Stimulated activated CD4-positive, alpha-beta T cell treated with anti-CD3 and anti-CD28 coated beads, Interleukin-4, amount 100 ng/mL, for 24 hours (primary cell): Measurements from ENCODE around the gene LENEP.

Experiments
- DNase-seq: peaks from one replicate; pipeline ENCODE4 v3.0.0-alpha.2; 2020

The LENEP gene

DNA sequence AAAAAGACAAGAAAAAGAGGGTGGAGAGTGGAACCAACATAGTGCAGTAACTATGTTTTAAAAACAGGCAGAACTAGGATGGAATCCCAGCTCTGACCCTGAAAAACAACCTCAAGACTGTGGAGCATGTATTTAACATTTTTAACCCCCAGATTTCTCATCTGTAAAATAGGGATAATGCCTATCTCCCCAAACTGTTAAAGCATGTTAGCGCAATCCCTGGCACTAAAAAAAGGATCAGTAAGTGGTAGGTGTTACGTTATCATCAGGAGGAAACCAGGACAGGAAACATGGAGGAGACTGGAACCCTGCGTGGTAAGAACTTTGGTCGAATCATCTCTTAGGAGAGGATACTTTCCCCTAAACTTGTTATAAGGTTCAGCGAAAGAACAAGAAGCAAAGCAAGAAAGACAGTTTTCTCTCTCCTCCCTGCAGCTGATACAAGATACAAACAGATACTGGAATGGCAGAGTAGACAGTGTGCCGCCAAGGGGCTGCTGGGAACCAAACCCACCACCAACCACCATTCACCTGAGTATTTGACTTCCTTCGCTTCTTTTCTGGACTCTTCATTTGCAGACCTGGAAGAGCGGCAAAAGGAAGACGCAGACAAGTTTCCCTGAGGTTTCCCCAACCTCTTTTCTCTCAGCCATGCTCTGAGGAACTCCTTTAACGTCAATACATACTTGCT, 32.8 kb upstream of the LENEP start:
- no peak for DNase-seq

DNA sequence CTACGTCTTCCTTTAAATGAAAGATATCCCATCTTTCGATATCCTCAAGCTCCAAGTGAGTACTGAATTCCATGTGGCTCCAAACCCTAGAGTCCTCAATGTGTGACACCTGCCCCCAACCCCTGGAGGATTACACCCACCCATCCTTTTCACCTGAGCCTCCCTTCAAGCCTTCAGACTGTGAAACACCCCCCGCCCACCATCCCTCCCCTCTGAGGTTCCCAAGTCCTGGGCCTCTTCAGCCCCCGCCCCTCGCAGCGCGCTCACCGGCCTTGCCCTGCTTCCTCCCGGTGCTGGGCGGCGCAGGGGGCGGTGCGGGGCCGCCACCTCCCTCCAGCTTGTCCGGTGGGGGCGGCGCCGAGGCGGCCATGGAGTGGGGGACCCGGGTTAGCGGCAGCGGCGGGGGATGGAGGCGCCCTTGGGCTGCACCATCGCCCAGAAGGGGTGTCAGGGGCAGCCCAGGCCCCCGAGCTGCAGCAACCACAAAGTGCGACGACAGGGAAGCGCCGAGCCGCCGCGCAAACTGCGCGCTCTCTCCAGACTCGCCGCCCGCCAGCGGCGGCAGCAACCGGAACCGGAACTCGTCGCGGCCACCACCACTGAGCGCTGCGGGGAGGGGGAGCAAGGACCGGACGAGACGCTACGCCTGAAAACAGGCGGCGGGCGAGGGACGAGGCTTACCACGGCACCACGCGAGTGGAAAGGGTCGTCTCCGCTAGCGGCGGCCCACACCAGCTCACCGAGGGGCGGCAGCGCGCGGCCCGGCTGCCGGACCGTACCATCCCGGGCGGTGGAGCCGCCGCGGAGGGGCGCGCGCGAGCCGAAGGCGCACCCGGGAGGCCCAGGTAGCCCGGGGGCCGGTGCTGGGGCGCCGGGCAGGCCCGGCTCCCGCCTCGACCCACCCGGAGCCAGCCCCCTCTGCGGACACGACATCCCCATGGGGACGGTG, 31.9 kb upstream of the LENEP start, which contains the start of gene PYGO2:
TSS of gene PYGO2 (minus strand) at position 576 of the 949 bp plus-strand sequence. CDS start at position 370, 206 bp downstream.
- peak; percentile 81 for DNase-seq

DNA sequence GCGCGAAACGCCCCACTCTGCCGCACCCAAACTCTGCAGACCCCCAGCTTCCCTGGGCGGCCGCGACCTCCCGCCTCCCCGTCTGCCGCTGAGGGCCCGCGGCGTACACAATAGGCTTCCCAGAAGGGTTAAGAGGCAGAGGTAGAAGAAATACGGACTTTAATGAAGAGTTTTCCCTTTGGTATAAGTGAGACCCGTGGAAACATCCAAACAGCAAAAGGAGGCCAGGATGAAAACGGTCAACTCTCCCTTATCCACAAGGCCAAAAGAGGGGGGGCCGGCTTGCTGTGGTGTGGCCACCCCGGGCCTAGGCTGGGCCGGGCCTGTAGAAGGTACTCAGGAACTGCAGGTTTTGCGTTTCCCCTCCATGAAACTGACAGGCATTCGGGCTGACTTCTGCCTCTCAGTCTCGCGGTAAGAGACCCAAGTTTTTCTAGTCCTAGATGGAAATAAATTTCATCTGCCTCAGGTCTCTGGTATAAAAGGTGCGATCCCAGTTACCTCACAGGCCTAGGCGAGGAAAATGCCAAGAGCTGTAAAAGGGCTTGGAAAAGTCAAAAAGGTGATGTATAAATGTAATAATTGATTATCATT, 31.1 kb upstream of the LENEP start:
- no peak for DNase-seq

DNA sequence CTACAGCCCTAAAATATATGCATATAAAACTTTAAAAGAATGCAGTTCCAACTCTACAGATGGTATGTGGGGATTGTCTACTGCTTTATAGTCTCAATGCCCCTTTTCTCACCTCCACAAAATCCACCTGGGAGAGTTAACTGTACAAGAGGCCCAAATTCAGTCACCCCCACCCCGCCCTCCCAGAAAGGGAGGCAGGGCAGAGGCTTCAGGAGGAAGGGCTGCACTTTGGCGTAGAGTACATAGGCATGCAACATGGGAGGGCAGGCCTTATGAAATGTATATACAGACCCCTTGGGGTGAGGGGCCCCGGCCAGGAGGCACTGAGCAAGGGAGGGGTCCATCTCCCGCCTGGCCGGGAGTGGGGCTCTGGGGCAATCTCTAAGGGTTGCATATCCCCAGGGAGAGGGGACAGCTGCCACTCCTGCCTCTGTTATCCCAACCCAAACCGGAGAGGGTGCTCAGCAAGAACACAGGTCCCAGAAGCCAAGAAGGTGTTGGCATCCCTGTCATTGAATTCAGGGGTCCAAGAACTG, 30.5 kb upstream of the LENEP start:
- no peak for DNase-seq

DNA sequence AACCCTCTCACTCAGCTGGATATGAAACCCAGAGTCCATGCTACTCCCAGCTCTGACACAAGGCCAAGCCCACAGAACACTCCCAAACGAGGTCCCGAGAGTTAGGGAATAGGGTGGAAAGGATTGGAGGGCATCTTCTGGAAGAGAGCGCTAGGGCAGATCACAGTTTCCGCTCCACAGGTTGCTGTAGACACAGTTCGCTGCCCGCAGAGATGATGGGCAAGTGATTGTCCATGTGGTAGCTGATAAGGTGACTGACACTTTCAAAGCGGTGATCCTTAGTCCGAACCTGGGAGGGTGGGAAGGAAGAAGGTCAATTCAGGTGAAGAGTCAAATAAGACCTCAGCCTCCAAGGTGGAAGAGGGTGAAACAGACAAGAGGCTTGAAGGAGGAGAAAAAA, 29.7 kb upstream of the LENEP start:
- no peak for DNase-seq

DNA sequence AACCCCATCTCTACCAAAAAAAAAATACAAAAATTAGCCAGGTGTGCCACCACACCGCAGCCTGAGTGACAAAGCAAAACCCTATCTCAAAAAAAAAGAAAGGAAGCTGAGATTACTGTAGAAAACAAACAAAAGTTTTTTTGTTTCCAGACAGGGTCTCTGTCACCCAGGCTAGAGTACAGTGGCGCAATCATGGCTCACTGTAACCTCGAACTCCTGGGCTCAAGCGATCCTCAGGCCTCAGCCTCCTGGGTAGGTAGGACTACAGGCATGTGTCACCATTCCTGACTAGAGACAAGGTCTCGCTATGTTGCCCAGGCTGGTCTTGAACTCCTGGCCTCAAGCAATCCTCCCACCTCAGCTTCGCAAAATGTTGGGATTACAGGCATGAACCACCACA, 29.0 kb upstream of the LENEP start:
- DNase-seq = no peak

DNA sequence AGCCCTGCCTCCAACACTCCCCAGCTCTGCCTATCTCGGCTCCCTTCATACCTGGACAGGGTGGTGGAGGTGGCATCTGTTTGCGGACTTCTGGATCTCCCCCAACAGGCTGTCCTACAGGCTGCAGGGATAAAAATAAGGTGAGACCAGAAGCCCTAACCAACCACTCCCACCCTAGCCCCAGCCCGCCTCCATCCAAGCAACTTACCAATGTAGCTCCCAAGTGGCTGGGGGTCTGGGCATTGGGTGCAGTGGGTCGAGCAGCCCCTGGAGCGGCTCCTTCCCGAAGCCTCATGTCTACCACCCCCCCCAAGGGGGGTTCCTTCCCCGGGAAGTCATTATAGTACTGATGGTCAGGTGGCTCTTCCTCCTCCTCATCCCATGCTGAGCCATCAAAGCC, 27.3 kb upstream of the LENEP start:
- DNase-seq = no peak

DNA sequence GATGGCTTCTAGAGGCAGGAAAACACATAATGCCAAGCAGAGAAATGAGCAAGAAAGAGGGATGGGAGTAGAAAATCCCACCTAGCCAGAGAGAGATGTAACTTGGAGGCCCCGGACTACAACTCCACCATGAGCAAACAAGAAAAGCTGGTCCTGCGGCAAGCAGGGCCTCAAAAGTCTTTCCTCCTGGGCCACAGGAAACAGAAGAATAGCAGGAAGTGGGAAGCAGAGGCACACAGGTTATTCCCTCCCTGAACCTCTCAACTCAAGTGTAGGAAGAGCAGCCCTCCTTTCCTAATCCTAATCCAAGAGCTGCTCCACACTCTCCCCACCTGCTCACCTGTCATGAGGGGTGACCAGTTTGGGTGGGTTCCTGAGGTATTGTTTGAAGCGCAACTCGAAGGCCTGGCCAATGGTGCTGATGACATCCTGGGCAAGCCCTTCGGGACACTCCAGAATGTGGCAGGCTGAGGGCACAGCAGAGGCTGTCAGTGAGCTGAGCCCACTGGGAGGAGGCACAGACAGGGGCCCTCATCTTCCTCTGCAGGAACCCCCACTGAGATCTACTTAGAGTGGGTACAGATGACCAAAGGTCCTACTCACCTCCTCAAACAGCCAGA, 25.9 kb upstream of the LENEP start:
- DNase-seq = no peak

DNA sequence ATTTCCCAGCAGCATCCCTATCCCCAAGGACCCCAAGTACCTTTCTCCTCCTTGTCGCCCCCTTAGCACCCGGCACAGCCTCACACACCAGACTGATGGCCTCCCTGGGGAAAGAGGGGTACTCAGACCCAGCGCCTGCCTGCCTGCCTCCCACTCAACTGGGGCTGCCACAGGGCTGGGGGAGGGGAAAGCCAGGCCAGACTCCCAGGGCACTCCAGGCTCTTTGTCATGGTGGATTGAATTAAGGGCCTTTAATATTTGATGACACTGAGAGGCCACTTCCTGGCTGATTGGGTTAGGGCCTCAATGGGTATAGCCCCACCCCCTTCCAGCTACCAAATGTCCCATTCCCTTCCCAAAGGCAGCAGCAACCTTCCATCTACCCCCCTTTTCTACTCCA, 24.7 kb upstream of the LENEP start:
- DNase-seq = no peak

DNA sequence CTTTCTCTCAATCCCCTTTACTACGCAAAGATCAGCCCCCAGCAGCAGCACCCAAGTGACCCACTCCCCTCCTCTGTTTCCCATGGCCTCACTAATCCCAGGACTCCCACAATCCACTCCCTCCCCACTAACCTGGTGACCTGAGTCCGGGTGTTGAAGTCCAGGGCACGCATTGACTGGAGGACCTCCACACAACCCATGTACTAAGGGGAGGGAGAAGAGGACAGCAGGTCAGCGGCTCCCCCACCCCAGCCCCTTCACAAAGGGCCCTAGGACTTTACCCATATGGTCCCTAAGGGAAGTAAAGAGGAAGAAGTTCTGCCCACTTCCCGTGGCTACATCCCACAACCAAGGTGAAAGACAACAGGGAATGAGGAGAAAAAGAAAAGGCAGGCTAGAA, 24.1 kb upstream of the LENEP start:
- DNase-seq = no peak

DNA sequence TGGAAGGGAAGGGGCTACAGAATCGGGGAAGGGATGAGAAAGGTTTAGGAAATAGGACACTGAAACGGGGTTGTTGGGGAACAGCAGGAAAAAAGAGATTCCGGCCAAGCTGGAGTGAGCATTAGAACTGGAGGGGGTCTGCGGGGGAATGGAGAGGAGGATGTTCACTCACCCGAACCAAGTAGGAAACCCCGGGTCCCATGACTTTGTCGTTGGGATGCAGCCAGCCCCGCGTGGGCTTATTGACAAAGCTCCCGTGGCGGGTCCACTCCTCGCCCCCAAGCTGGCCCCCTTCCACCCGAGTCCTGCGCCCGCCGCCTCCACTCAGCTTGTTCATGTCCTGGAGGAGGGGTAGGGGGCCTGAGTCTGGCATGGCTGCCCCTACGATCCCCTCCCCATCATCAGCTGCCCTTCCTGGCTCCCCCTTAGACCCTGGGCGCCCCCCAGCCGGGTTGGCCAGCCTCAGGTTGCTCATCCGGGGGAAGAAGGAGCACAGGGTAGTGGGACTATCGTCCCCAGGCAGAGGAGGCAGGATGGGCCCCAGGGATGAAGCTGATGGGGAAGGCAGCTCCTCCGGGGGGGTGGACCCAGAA, 23.4 kb upstream of the LENEP start:
- DNase-seq = no peak

DNA sequence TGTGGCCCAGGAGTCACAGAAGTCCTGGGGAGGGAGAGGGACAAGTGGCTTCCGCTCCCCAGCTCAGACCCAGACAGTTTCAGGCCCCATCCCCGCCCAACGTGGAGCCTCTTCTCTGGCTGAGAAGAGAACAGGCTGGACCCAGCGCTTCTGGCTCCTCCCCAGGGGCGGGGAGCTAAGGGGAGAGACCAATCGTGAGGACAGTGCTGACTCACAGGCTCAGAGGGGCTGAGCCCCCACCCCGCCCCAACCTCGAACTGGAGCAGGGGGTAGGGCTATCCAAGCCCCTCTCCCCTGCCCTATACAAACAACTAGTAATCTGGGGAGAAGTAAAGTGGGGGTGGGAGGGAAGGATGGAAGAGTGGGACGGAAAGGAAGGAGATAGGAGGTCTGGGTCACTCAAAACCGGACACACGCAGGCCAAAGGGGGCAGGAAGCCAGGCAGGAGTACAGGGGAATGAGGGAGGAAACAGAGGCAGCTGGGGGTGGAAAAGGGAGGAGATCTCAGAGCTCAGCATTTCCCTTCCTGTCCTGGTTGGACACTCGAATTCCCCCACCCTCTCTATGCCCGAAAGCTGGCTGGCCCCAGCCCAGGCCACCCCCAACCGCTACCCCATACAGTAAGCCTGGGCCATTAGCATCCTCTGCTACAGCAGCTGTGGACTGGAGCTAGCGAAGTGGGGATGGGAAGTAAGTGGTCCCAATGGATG, 22.6 kb upstream of the LENEP start, which contains the start of gene SHC1:
TSS of gene SHC1 (minus strand) at position 117 of the 710 bp plus-strand sequence. CDS start 221 bp downstream, outside the sequence.
- peak; percentile 47 for DNase-seq

DNA sequence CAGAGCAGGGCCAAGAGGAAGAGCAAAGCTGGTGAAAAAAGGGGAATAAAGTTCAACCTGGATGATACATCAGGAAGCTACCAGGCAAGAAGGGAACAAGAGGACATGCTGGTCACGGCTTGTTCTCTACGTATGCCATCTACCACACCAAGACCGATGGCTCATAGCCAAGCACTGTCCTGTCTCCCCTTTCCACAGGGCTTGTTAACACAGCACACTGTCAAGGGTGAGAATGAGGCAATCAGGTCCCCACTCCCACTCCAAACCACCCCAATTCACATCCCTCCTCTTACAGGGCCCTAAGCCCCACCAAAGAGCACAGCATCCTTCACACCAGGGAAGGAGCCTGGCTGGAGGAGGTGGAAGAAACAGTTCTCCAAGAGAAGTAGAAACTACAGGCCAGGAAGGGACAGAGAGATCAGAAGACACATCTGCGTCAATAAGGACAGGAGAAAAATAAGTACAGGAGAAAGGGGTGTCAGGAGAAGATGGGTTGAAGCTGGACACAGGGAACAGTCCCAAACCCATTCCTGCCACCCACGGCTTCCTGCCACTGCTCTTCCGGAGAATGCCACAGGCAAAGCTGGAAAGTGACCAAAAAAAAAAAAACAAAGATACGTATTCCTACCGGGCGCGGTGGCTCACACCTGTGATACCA, 21.9 kb upstream of the LENEP start:
- DNase-seq = no peak

DNA sequence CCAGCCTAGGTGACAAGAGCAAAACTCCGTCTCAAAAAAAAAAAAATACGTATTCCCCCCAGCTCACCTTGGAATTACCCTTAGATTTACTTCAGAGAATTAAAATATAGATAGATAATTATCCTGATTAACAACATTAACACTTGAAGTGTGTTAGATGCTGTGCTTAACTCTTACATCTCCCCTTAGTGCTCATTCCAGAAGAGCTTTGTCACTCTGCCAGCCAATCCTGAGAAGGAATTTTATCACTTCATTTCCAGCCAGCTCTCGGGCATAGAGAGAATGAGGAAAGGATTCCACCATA, 21.2 kb upstream of the LENEP start:
- DNase-seq = no peak

DNA sequence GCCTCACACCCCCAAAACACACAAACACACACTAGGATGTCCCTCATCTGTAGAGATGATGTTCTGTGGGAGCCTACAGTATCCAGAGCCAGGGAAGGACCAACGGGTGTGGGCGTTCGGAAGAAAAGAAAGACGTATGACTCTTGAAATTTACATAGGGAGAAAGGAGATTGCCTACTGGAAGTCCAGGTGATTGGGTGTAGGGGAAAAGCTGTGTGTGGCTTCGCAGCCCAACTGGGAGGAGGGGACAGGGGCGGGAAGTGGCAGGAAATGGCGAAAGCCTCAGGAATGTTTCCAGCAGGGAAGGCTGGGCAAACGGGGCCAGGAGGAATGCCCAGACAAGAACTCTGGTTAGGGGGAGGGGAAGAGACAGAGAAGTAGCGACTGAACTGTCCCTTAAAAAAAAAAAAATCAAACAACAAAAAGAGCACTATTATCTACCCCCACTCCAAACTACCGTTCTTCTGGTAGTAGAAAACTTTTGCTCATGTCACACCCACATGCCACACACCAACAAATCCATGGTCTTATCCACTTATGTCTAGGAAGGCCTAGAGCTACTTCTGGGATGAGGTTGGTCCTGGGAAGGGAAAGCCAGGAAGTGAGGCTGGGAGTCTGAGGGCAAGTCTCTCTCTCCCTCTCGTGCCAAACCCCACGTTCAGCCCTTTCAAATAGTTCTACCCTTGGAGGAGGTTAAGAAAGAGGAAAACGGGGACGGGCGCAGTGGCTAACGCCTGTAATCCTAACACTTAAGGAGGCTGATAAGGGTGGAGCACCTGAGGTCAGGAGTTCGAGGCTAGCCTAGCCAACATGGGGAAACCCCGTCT, 20.7 kb upstream of the LENEP start:
- no peak for DNase-seq

DNA sequence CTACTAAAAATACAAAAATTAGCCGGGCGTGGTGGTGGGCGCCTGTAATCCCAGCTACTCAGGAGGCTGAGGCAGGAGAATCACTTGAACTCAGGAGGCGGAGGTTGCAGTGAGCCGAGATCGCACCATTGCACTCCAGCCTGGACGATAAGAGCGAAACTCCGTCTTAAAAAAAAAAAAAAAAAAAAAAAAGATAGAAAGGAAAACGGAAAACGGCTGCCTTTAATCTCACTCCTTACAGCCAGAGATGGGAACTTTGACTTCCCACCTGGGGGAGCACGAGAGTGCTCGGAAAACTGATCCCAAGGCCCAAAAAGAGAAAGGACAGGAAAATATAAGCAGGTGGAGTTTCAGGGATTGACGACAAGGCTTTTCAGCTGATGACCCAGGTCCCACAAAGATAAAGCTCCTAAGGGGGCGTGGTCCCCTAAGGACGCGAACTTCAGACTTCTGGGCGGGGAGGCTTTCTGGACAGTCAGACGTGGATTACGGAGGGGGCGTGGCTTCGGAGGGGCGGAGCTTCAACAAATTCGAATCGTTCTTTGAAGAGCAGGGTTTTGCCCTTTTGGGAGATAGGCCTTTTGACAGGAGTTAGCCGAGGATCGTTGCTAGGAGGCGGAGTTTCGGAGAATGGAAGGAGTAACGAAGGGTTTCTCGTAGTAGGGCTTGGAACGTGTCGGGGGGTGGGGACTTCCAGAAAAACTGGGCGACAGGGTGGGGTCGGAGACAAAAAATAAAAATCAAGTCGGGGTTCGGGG, 19.9 kb upstream of the LENEP start:
- peak; percentile 94 for DNase-seq

DNA sequence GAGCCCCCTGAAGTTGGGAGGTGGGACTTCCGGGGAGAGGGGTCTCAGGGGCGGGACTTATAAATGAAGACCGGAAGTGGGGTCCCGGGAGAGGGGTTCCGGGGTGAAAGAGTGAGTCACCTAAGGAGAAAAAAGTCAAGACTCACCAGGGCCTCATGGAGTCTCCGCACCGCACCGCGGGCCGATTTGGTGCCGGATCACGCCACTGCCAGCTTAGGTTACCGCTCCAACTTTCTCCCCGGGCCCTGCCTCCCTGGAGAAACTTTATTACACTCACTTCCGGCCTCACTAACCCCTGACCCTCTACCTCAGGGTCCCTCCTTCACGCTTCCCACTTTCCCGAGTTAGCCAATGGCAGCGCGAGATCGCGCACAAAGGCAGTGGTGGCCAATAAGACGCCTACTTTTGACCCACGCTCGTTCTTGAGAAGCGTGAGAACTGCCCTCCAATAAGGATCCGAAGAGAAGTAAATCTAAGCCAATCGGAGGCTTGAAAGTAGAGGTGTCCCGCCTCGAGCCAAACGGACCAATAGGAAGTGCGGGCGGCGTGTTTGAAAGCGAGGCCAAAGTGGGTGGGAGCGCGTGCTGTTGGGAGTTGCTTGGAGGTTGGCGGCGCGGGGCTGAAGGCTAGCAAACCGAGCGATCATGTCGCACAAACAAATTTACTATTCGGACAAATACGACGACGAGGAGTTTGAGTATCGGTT, 19.1 kb upstream of the LENEP start, which contains the start of gene CKS1B:
TSS of gene CKS1B (plus strand) at position 580 of the 706 bp plus-strand sequence. CDS start at position 645, 65 bp downstream.
- DNase-seq = peak; percentile 96

DNA sequence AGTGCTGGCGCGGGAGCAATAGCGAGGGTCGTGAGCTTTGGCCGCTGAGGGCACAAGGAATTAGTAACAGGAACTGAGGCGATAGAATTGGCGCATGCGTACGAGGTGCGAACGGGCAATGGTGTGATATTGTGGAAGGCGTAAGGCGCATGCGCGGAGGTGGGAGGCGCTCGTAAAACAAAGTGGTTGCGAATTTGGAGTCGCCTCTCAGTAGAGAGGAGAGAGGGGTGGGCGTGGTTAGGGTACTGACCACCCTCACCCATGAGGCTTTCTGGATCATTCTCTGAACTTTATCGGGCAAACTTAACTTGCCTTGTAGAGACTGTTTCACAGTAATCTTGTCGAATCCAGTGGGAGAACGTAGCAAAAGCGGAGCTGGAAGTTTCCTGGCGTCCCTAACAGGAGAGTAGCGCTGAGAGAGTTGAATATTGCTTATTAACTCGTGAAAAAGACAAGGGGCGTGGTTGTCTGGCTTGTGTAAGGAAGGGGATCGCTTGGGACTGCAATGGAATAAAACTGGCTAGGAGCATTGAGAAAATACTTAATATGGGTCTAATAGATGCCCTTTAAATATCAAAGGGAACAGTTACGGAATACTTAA, 18.5 kb upstream of the LENEP start:
- DNase-seq = peak; percentile 95
